A549 treated with dexamethasone at 1 μM for 4 hours (cell line): ENCODE data around the gene CCDC92B. TPM values are rescaled to one million over a fixed set of nuclear protein-coding genes. Genes with fewer than 3 reads are reported as not detected.

Source experiments
- total RNA-seq: library from RNA; stranded (reverse); fragments of 200-300 nt; extraction: Qiagen RNA extraction; gene quantifications from 5 replicates; pipeline ENCODE4 v1.2.3, GENCODE V29; 2022

Gene CCDC92B
- 0.03 to 0.15 TPM (median 0.11 TPM) in 5 replicates for total RNA-seq

GRCh38 chr17:2749058-2749783 lies at the start of gene CCDC92B:
Gene CCDC92B, minus strand, starts transcription at chr17:2749652. Its CDS starts 14,507 bp downstream, at chr17:2735145.

GRCh38 chr17:2796164-2797125 lies 47.0 kb upstream of the CCDC92B start, which contains the start of gene RAP1GAP2:
Gene RAP1GAP2, plus strand, starts transcription at chr17:2796438. Its CDS starts 90 bp downstream, at chr17:2796528.

GRCh38 chr17:2711608-2712299 lies 37.7 kb downstream of the CCDC92B start, which contains the start of gene CLUH:
Gene CLUH, minus strand, starts transcription at chr17:2711764. Its CDS starts 103 bp downstream, at chr17:2711661.

Other genes with a start within 250 kb of the CCDC92B start
- 28.1 to 38.1 TPM (median 36.5 TPM) in 5 replicates for gene METTL16, start 237.8 kb downstream of the CCDC92B start, total RNA-seq
- gene PAFAH1B1, start 156.0 kb downstream of the CCDC92B start, total RNA-seq: 190 to 225 TPM (median 193 TPM) in 5 replicates
- 71.1 to 123 TPM (median 117 TPM) in 5 replicates for gene CLUH, start 37.9 kb downstream of the CCDC92B start, total RNA-seq
- gene RAP1GAP2, start 46.8 kb upstream of the CCDC92B start, total RNA-seq: 26.0 to 36.5 TPM (median 33.9 TPM) in 5 replicates